Glutamatergic neuron (in vitro differentiated cells): ENCODE data around the gene CALM3. TPM values are rescaled to one million over a fixed set of nuclear protein-coding genes. Genes with fewer than 3 reads are reported as not detected.

ENCODE experiments used
- DNase-seq: peaks from one replicate; pipeline ENCODE4 v3.0.0; 2022
- H3K27ac Mint-ChIP-seq: one replicate; pipeline ENCODE4 v1.8.0; 2020; ENCODE audit warnings: mild to moderate bottlenecking, mixed read lengths, inconsistent platforms; ENCODE audit not compliant: unreplicated experiment
- H3K27me3 Mint-ChIP-seq: one replicate; pipeline ENCODE4 v1.8.0; 2020; ENCODE audit warnings: mild to moderate bottlenecking, moderate library complexity, mixed read lengths, inconsistent platforms; ENCODE audit not compliant: unreplicated experiment
- H3K36me3 Mint-ChIP-seq: one replicate; pipeline ENCODE4 v1.8.0; 2020; ENCODE audit warnings: mild to moderate bottlenecking, mixed read lengths, inconsistent platforms; ENCODE audit not compliant: unreplicated experiment
- H3K4me1 Mint-ChIP-seq: one replicate; pipeline ENCODE4 v1.8.0; 2020; ENCODE audit warnings: mild to moderate bottlenecking, low read depth, mixed read lengths, inconsistent platforms; ENCODE audit not compliant: unreplicated experiment
- H3K4me3 Mint-ChIP-seq: one replicate; pipeline ENCODE4 v1.8.0; 2020; ENCODE audit warnings: mild to moderate bottlenecking, mixed read lengths, inconsistent platforms; ENCODE audit not compliant: unreplicated experiment
- H3K9me3 Mint-ChIP-seq: one replicate; pipeline ENCODE4 v1.8.0; 2020; ENCODE audit warnings: mild to moderate bottlenecking, moderate library complexity, mixed read lengths, inconsistent platforms; ENCODE audit not compliant: unreplicated experiment
- CTCF ChIP-seq: fragments of 200-600 bp; sonication (generic); IDR thresholded peaks from one replicate; pipeline ENCODE4 v1.5.0; 2021; ENCODE audit not compliant: partially characterized antibody, unreplicated experiment
- total RNA-seq: library from RNA; stranded (reverse); fragmentation: NEBNext Ultra II Directional; extraction: Animal tissue kit (Norgen Biotek cat#: 25700); gene quantifications from one replicate; pipeline ENCODE4 v1.2.1, GENCODE V29; 2021; ENCODE audit not compliant: unreplicated experiment

CALM3 gene
- total RNA-seq, 1 donor from 2014 or later = 845 TPM

DNA sequence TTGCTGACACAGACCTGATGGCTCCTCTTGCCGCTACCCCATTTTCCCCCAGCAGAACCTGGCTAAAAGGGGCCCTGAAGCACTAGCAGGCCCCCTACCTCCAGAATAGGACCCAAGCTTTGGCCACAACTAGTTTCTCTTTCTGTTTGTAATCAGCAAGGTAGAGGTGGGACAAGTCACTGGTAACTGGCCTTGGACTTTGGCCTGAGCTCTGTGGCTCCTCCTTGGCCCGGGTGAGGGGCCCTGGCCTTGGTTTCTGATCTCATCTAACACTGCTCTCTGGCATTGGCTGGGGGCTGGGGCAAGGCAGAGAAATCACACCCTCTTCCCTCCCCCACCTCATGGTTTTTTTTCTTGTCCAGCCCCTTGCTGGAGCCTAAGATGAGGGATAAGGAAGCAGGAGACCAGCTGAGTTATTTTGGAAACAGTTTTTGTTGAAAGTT lies 2.1 kb downstream of the CALM3 start:
- peak overlapping the region; percentile 66 for H3K27ac Mint-ChIP-seq
- peaks cover 9% of the 10 kb centered on the region for H3K36me3 Mint-ChIP-seq
- H3K27me3 Mint-ChIP-seq = peaks cover 13% of the 10 kb centered on the region
- peaks cover 17% of the 10 kb centered on the region for H3K9me3 Mint-ChIP-seq
- DNase-seq = no peak
- TF ChIP-seq CTCF = no peak
- H3K4me3 Mint-ChIP-seq = peak overlapping the region; percentile 92
- peaks cover 27% of the 10 kb centered on the region for H3K4me1 Mint-ChIP-seq

DNA sequence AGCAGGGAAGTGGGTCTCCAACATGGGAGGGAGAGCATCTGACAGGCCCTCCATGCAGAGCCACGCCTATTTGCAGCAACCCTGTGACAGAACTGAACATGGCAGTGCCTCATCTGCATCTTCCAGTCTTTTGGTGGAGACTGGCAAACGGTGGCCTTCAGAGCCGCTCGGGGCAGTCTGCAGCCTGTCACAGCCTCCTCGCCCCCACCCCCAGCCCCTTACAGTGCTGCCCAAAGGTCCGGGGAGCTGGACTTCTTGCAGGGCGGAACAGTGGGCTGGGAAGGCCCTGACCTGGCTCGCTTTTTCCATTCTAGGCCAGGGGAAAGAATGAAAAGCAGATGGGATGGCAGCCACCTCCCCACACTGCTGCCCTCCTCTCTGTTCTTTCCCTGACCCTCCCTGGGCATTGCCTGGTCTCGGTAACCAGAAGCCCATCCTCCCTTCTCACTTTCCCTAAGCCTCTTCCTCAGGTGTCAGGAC lies 2.7 kb downstream of the CALM3 start:
- TF ChIP-seq CTCF = no peak
- Mint-ChIP-seq H3K4me1 (peaks cover 27% of the 10 kb centered on the region), H3K9me3 (peaks cover 12% of the 10 kb centered on the region), H3K27ac (peak overlapping the region; percentile 66), H3K27me3 (peaks cover 13% of the 10 kb centered on the region), H3K36me3 (peaks cover 3% of the 10 kb centered on the region), H3K4me3 (peak overlapping the region; percentile 92)
- DNase-seq = no peak

DNA sequence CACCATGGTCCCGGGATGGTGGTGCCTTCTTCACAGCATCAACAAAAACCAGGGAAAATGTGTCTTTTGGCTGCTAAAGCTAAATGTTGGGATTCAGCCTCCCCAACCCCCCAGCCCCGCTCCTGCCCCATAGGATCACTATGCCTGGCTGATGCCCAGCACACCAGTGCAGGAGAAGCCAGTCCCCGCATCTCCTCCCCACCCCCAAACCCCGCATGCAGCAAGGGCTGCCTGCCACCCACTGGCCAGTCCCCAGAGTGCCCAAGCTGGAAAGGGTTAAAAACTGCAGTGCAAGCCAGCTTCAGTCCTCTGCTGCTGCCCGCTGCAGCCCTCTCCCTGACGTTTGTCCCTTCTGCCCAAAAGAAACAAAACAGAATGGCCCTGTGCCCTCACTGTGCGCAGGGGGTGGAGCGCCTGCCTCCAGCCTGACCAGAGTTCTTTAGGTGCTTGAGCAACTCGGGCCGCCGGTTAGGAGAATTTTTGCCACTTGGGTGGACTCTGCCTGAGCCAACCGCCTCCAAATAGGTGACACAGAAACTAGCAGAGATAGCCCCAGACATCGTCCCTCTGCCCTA lies 3.7 kb downstream of the CALM3 start:
- H3K4me1 Mint-ChIP-seq = peaks cover 29% of the 10 kb centered on the region
- TF ChIP-seq CTCF = no peak

GRCh38 chr19:46605356-46605821 lies 4.3 kb downstream of the CALM3 start:
- H3K4me1 Mint-ChIP-seq = peaks cover 29% of the 10 kb centered on the region
- TF ChIP-seq CTCF = no peak
- peaks cover 5% of the 10 kb centered on the region for H3K36me3 Mint-ChIP-seq
- H3K27ac Mint-ChIP-seq = no peak overlapping the region
- H3K4me3 Mint-ChIP-seq = peak overlapping the region; percentile 92
- H3K27me3 Mint-ChIP-seq = peaks cover 13% of the 10 kb centered on the region
- DNase-seq = no peak
- peaks cover 11% of the 10 kb centered on the region for H3K9me3 Mint-ChIP-seq

More for the DNA sequence above, 3.7 kb downstream of the CALM3 start:
- peak overlapping the region; percentile 92 for H3K4me3 Mint-ChIP-seq
- DNase-seq = no peak
- peaks cover 5% of the 10 kb centered on the region for H3K36me3 Mint-ChIP-seq
- H3K27me3 Mint-ChIP-seq = peaks cover 16% of the 10 kb centered on the region
- H3K9me3 Mint-ChIP-seq = peaks cover 12% of the 10 kb centered on the region
- no peak overlapping the region for H3K27ac Mint-ChIP-seq

GRCh38 chr19:46606019-46606418 lies 4.9 kb downstream of the CALM3 start:
- Mint-ChIP-seq H3K27me3 (peaks cover 14% of the 10 kb centered on the region), H3K4me3 (peak overlapping the region; percentile 73), H3K36me3 (peaks cover 9% of the 10 kb centered on the region), H3K4me1 (peaks cover 29% of the 10 kb centered on the region), H3K27ac (peak overlapping the region; percentile 65), H3K9me3 (peaks cover 13% of the 10 kb centered on the region)
- TF ChIP-seq CTCF = no peak
- DNase-seq = no peak
